CD4-positive, alpha-beta T cell treated with Interferon gamma for 1 hour (primary cell): ENCODE measurements around the gene EFHD2.
"Not testable (repeated sequence)": the region's sequence is repeated elsewhere in the genome, so short reads cannot be mapped to it uniquely, and the experiment has no call there.

ENCODE experiments used
- DNase-seq: peaks from one replicate; pipeline ENCODE4 v3.0.0-alpha.2; 2020

Gene EFHD2

GRCh38 chr1:15433471-15433870 lies 23.8 kb downstream of the EFHD2 start:
- DNase-seq: no peak

GRCh38 chr1:15434739-15435138 lies 25.1 kb downstream of the EFHD2 start:
- DNase-seq: not testable (repeated sequence)

GRCh38 chr1:15435239-15436077 lies 25.8 kb downstream of the EFHD2 start:
- no peak for DNase-seq

GRCh38 chr1:15436881-15437442 lies 27.3 kb downstream of the EFHD2 start:
- DNase-seq: no peak

- DNase-seq: no peak
Measured at GRCh38 chr1:15439325-15439724, 29.6 kb downstream of the EFHD2 start.

- DNase-seq: no peak
Measured at GRCh38 chr1:15440357-15440756, 30.7 kb downstream of the EFHD2 start.

GRCh38 chr1:15441247-15441646 lies 31.6 kb downstream of the EFHD2 start:
- no peak for DNase-seq

GRCh38 chr1:15442119-15442518 lies 32.4 kb downstream of the EFHD2 start:
- DNase-seq: no peak

- no peak for DNase-seq
Measured at GRCh38 chr1:15442759-15443158, 33.1 kb downstream of the EFHD2 start.

GRCh38 chr1:15443281-15443680 lies 33.6 kb downstream of the EFHD2 start:
- no peak for DNase-seq

- no peak for DNase-seq
Measured at GRCh38 chr1:15444468-15445389, 35.0 kb downstream of the EFHD2 start.

GRCh38 chr1:15445390-15446122 lies 35.9 kb downstream of the EFHD2 start:
- no peak for DNase-seq

- DNase-seq: no peak
Measured at GRCh38 chr1:15446212-15446611, 36.5 kb downstream of the EFHD2 start.

- DNase-seq: no peak
Measured at GRCh38 chr1:15448877-15449462, 39.3 kb downstream of the EFHD2 start.

- DNase-seq: no peak
Measured at GRCh38 chr1:15449567-15449966, 39.9 kb downstream of the EFHD2 start.

GRCh38 chr1:15451014-15451722 lies 41.5 kb downstream of the EFHD2 start:
- DNase-seq: no peak

GRCh38 chr1:15452216-15452615 lies 42.5 kb downstream of the EFHD2 start:
- DNase-seq: no peak

- DNase-seq: no peak
Measured at GRCh38 chr1:15452866-15453571, 43.3 kb downstream of the EFHD2 start.

GRCh38 chr1:15453734-15454133 lies 44.0 kb downstream of the EFHD2 start:
- DNase-seq: no peak

GRCh38 chr1:15454256-15454655 lies 44.6 kb downstream of the EFHD2 start:
- DNase-seq: no peak

GRCh38 chr1:15455522-15455921 lies 45.8 kb downstream of the EFHD2 start:
- DNase-seq: no peak
